ENCODE data around the gene AIFM3. TPM values are rescaled to one million over a fixed set of nuclear protein-coding genes. Genes with fewer than 3 reads are reported as not detected.

The AIFM3 gene
- total and polyA plus RNA-seq, 2 experiments from 2014 or later, result 0.45 to 1.5 TPM

GRCh38 chr22:20965888-20966855, 883 bp upstream of the AIFM3 start:
- Histone ChIP-seq H3K4me2 (peak overlapping the region; percentile 85; the same call in 1 of the 2 replicates), H3K4me3 (no peak overlapping the region), H3K9me2 (ENCODE audit: insufficient read depth) (no peaks in the 10 kb centered on the region), H2AFZ (no peak overlapping the region), H3K27ac (ENCODE audit: low read depth) (no peak overlapping the region), H3K36me3 (ENCODE audit: insufficient read depth) (no peaks in the 10 kb centered on the region), H4K20me1 (replicated peaks; ENCODE audit: insufficient read depth) (peaks cover 3% of the 10 kb centered on the region; the same call in 1 of the 2 replicates), H3K79me2 (replicated peaks; ENCODE audit: insufficient read depth) (no peaks in the 10 kb centered on the region), H3K27me3 (ENCODE audit: insufficient read depth) (peaks cover 90% of the 10 kb centered on the region), H3K4me1 (ENCODE audit: insufficient read depth) (peaks cover 3% of the 10 kb centered on the region; the same call in 1 of the 2 replicates), H3F3A (replicated peaks; ENCODE audit: low read depth) (no peaks in the 10 kb centered on the region)
- TF ChIP-seq ETS1 (IDR thresholded peaks at IDR 0.05), result no peak
- no peak for TF ChIP-seq STAT1 (IDR thresholded peaks at IDR 0.05; ENCODE audit: unreplicated experiment)
- no peak for TF ChIP-seq EZH2phosphoT487 (IDR thresholded peaks at IDR 0.05; ENCODE audit: unreplicated experiment)
- no peak for TF ChIP-seq ZNF462 (CRISPR knock-in tag; IDR thresholded peaks at IDR 0.05)
- no peak for TF ChIP-seq ZNF331 (CRISPR knock-in tag; IDR thresholded peaks at IDR 0.05; ENCODE audit: low read depth)
- TF ChIP-seq REST (IDR thresholded peaks at IDR 0.05; ENCODE audit: unreplicated experiment), result no peak
- no peak for TF ChIP-seq NANOG (IDR thresholded peaks at IDR 0.05; ENCODE audit: borderline replicate concordance)
- TF ChIP-seq JUNB (IDR thresholded peaks at IDR 0.05; ENCODE audit: unreplicated experiment), result no peak
- no peak for TF ChIP-seq POLR2AphosphoS5 (IDR thresholded peaks at IDR 0.05; ENCODE audit: low read depth)
- DNase-seq (ENCODE audit: low spot score), result no peak
- Mint-ChIP-seq H3K36me3 (ENCODE audit: low read depth) (no peaks in the 10 kb centered on the region; the same call in 2 of the 3 replicates), H3K27ac (no peak overlapping the region), H3K4me3 (peak overlapping the region; percentile 59; the same call in 1 of the 3 replicates), H3K27me3 (ENCODE audit: insufficient read depth, low read depth, poor library complexity) (peaks cover 67% of the 10 kb centered on the region), H3K4me1 (peaks cover 22% of the 10 kb centered on the region), H3K9me3 (no peaks in the 10 kb centered on the region)
- ATAC-seq, result no peak
